ENCODE measurements around the gene CAPN15.

GRCh38 chr16:554297-554621 lies 26.7 kb downstream of the CAPN15 start:
- TF ChIP-seq CTCF (IDR thresholded peaks at IDR 0.05; ENCODE audit: insufficient read depth, low read depth, low read length) (no peak), EZH2 (IDR thresholded peaks at IDR 0.05; ENCODE audit: insufficient read depth, low read length) (no peak)
